Measurements from ENCODE around the gene WAPL.

- TF ChIP-seq HDAC2 (IDR thresholded peaks at IDR 0.05), result no peak
- TF ChIP-seq, protein P1, sequence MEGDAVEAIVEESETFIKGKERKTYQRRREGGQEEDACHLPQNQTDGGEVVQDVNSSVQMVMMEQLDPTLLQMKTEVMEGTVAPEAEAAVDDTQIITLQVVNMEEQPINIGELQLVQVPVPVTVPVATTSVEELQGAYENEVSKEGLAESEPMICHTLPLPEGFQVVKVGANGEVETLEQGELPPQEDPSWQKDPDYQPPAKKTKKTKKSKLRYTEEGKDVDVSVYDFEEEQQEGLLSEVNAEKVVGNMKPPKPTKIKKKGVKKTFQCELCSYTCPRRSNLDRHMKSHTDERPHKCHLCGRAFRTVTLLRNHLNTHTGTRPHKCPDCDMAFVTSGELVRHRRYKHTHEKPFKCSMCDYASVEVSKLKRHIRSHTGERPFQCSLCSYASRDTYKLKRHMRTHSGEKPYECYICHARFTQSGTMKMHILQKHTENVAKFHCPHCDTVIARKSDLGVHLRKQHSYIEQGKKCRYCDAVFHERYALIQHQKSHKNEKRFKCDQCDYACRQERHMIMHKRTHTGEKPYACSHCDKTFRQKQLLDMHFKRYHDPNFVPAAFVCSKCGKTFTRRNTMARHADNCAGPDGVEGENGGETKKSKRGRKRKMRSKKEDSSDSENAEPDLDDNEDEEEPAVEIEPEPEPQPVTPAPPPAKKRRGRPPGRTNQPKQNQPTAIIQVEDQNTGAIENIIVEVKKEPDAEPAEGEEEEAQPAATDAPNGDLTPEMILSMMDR (IDR thresholded peaks at IDR 0.05), result no peak
Observed at GRCh38 chr10:86553213-86553612, 31.6 kb upstream of the WAPL start.

All from A549 (cell line).